GM12865 (cell line): ENCODE results near the gene TSPEAR.
"Not testable (repeated sequence)": the region's sequence is repeated elsewhere in the genome, so short reads cannot be mapped to it uniquely, and the experiment has no call there.

ENCODE experiments used
- DNase-seq: peaks from one replicate; pipeline ENCODE4 v3.0.0; 2010; ENCODE audit warnings: low read depth
- H3K4me3 ChIP-seq: 2 replicates; pipeline ENCODE4 v1.5.1; 2011; ENCODE audit warnings: mild to moderate bottlenecking, low read depth, low read length, control low read depth
- TF ChIP-seq, protein P1 (sequence below): IDR thresholded peaks from 2 replicates; pipeline ENCODE4 v1.5.1; 2011; ENCODE audit warnings: low read length, control low read depth, low read depth, inconsistent platforms; ENCODE audit not compliant: insufficient read depth; ENCODE audit errors: missing control alignments

The TSPEAR gene

DNA sequence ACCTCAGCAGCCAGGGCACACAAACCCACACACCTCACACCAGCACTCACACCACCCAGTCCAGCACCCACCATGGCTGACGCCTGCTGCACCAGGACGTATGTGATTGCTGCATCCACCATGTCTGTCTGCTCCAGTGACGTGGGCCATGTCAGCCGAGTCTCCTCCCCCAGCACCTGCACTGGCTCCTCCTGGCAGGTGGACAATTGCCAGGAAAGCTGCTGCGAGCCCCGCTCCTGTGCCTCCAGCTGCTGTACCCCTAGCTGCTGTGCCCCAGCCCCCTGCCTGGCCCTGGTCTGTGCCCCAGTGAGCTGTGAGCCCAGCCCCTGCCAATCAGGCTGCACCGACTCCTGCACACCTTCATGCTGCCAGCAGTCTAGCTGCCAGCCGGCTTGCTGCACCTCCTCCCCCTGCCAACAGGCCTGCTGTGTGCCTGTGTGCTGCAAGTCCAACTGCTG is 99.3 kb downstream of the TSPEAR start, which contains the start of gene KRTAP10-8:
Gene KRTAP10-8, plus strand, starts transcription at position 51 of the 458 bp plus-strand sequence. Its CDS starts 22 bp downstream, at position 73.
- DNase-seq: no peak
- H3K4me3 ChIP-seq: no peak within 1 kb of the TSS
- TF ChIP-seq, protein P1, sequence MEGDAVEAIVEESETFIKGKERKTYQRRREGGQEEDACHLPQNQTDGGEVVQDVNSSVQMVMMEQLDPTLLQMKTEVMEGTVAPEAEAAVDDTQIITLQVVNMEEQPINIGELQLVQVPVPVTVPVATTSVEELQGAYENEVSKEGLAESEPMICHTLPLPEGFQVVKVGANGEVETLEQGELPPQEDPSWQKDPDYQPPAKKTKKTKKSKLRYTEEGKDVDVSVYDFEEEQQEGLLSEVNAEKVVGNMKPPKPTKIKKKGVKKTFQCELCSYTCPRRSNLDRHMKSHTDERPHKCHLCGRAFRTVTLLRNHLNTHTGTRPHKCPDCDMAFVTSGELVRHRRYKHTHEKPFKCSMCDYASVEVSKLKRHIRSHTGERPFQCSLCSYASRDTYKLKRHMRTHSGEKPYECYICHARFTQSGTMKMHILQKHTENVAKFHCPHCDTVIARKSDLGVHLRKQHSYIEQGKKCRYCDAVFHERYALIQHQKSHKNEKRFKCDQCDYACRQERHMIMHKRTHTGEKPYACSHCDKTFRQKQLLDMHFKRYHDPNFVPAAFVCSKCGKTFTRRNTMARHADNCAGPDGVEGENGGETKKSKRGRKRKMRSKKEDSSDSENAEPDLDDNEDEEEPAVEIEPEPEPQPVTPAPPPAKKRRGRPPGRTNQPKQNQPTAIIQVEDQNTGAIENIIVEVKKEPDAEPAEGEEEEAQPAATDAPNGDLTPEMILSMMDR: no peak

DNA sequence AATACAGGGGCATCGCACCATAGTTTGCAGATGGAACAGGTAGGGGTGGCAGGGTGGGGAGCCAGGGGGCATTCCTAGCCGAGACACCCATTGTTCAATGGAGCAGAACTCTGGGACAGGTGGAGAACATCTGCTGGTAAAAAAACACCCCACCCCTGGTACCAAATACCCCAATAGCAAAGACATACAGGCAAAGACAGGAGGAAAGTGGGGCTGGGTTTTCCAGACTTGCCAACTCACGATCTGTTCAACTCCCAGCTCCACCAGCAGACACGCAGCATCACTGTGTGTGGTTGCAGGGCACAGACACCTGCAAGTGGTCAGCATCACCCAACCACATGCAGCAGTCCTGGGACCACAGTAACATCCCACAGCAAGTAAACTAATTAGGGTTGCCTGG is 99.8 kb downstream of the TSPEAR start:
- no peak for DNase-seq
- no peak overlapping the region for H3K4me3 ChIP-seq
- TF ChIP-seq, protein P1: no peak

DNA sequence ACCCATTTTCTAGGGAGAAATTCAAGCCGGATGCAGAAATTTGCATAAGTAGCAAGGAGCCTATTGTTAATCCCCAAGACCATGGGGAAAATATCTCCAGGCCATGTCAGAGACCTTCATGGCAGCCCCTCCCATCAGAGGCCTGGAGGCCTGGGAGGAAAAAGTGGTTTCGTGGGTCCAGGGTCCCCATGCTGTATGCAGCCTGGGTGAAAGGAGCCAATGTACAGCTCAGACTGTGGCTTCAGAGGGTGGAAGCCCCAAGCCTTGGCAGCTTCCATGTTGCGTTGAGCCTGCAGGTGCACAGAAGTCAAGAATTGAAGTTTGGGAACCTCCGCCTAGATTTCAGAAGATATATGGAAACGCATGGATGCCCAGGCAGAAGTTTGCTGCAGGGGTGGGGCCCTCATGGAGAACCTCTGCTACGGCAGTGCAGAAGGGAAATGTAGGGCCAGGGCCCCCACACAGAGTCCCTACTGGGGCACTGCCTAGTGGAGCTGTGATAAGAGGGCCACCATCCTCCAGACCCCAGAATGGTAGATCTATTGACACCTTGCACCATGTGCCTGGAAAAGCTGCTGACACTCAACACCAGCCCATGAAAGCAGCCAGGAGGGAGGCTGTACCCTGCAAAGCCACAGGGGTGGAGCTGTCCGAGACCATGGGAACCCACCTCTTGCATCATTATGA is 101.1 kb downstream of the TSPEAR start:
- not testable (repeated sequence) for H3K4me3 ChIP-seq, DNase-seq

DNA sequence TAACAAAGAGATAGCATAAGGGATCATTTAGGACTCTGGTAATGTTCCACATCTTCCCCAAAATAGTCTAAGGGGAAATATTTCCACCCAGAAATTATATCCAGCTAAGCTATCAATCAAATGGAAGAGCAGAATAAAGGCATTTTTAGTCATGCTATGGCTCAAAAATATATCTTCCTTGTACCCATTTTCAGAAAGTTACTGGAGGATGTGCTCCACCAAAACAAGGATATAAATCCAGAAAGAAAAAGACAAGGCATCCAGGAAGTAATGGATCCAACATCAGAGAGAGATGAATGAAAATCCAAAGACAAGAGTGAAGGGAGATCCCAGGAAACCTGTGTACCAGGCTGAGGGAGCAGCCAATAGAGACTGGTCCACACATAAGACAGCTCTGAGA is 102.2 kb downstream of the TSPEAR start:
- TF ChIP-seq, protein P1: no peak
- H3K4me3 ChIP-seq: no peak overlapping the region
- DNase-seq: no peak

- H3K4me3 ChIP-seq: no peak overlapping the region
- no peak for DNase-seq
- TF ChIP-seq, protein P1: no peak
Measured at GRCh38 chr21:44606495-44606894, 104.9 kb downstream of the TSPEAR start.

- TF ChIP-seq, protein P1: no peak
- H3K4me3 ChIP-seq: no peak overlapping the region
- no peak for DNase-seq
Measured at GRCh38 chr21:44603911-44604310, 107.5 kb downstream of the TSPEAR start.

- TF ChIP-seq, protein P1: no peak
- no peak for DNase-seq
- H3K4me3 ChIP-seq: no peak overlapping the region
Measured at GRCh38 chr21:44603109-44603875, 108.1 kb downstream of the TSPEAR start.
